ENCODE measurements around the gene SDC4. TPM values are rescaled to one million over a fixed set of nuclear protein-coding genes. Genes with fewer than 3 reads are reported as not detected.

The SDC4 gene
- total RNA-seq, 1 experiment from 2014 or later = 114 TPM

- H3F3A ChIP-seq (ENCODE audit: insufficient read depth, low read depth) = no peaks in the 10 kb centered on the region; the same call in 1 of the 2 replicates
- POLR2A ChIA-PET (ENCODE audit: unreplicated experiment) = no interaction called here
- intact Hi-C loops (cut with micrococcal nuclease; ENCODE audit: unreplicated experiment) = loop anchor here (1.0 to 2.0 kb wide), 3 partner anchors 46 to 397 kb away; no protein-coding TSS in a partner anchor
- H4K20me1 ChIP-seq (ENCODE audit: insufficient read depth) = no peaks in the 10 kb centered on the region
- TF ChIP-seq, protein P1, sequence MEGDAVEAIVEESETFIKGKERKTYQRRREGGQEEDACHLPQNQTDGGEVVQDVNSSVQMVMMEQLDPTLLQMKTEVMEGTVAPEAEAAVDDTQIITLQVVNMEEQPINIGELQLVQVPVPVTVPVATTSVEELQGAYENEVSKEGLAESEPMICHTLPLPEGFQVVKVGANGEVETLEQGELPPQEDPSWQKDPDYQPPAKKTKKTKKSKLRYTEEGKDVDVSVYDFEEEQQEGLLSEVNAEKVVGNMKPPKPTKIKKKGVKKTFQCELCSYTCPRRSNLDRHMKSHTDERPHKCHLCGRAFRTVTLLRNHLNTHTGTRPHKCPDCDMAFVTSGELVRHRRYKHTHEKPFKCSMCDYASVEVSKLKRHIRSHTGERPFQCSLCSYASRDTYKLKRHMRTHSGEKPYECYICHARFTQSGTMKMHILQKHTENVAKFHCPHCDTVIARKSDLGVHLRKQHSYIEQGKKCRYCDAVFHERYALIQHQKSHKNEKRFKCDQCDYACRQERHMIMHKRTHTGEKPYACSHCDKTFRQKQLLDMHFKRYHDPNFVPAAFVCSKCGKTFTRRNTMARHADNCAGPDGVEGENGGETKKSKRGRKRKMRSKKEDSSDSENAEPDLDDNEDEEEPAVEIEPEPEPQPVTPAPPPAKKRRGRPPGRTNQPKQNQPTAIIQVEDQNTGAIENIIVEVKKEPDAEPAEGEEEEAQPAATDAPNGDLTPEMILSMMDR (conservative IDR thresholded peaks at IDR 0.05) = peak; percentile 76
- no peak for TF ChIP-seq EZH2 (IDR thresholded peaks at IDR 0.05; ENCODE audit: low read depth)
- no peaks in the 10 kb centered on the region for H3K9me3 ChIP-seq (ENCODE audit: insufficient read depth, low read depth)
- DNase-seq = peak; percentile 57 to 87
- no peaks in the 10 kb centered on the region for H3K27me3 ChIP-seq (ENCODE audit: insufficient read depth, low read depth)
- H3K36me3 ChIP-seq (ENCODE audit: low read depth) = 0 out of 2 replicates have a peak, but pooled peaks cover 1% of the 10 kb centered on the region
- no peaks in the 10 kb centered on the region for H3K79me2 ChIP-seq (ENCODE audit: low read depth)
- no peak overlapping the region for H3K4me3 ChIP-seq
- CTCF ChIA-PET = interaction anchor here (0.5 to 2.8 kb wide), 10 partner anchors 11 to 716 kb away, joined by 3 to 48 read pairs (median 4); partner anchors contain the start of gene SYS1
- BruUV-seq (replicated peaks) = no TSS peak
- no peak overlapping the region for H3K4me2 ChIP-seq
- no peaks in the 10 kb centered on the region for H3K4me1 ChIP-seq (replicated peaks; ENCODE audit: insufficient read depth)
- H3K9me2 ChIP-seq (ENCODE audit: insufficient read depth) = no peaks in the 10 kb centered on the region
- no peak overlapping the region for H3K27ac ChIP-seq
- H2AFZ ChIP-seq = no peak overlapping the region
These were observed 25.3 kb upstream of the SDC4 start for GRCh38 chr20:45373353-45374100.

GRCh38 chr20:45372646-45373352 is 24.6 kb upstream of the SDC4 start:
- Histone ChIP-seq H3K4me1 (replicated peaks; ENCODE audit: insufficient read depth) (no peaks in the 10 kb centered on the region), H3K36me3 (ENCODE audit: low read depth) (peaks cover 7% of the 10 kb centered on the region; the same call in 1 of the 2 replicates), H3K9me2 (ENCODE audit: insufficient read depth) (no peaks in the 10 kb centered on the region), H3K27me3 (ENCODE audit: insufficient read depth, low read depth) (no peaks in the 10 kb centered on the region), H3K79me2 (ENCODE audit: low read depth) (no peaks in the 10 kb centered on the region), H3K27ac (no peak overlapping the region), H3K4me2 (no peak overlapping the region), H3K9me3 (ENCODE audit: insufficient read depth, low read depth) (no peaks in the 10 kb centered on the region), H4K20me1 (ENCODE audit: insufficient read depth) (no peaks in the 10 kb centered on the region), H3F3A (ENCODE audit: insufficient read depth, low read depth) (peaks cover 3% of the 10 kb centered on the region; the same call in 1 of the 2 replicates), H2AFZ (no peak overlapping the region), H3K4me3 (no peak overlapping the region)
- TF ChIP-seq EZH2 (IDR thresholded peaks at IDR 0.05; ENCODE audit: low read depth) = no peak
- TF ChIP-seq, protein P1 (conservative IDR thresholded peaks at IDR 0.05) = no peak
- intact Hi-C loops (cut with micrococcal nuclease; ENCODE audit: unreplicated experiment) = loop anchor here (1.0 kb wide), 1 partner anchor 47 kb away; no protein-coding TSS in a partner anchor
- DNase-seq = no peak
- ChIA-PET CTCF (interaction anchor here (0.6 to 2.8 kb wide), 5 partner anchors 10 to 398 kb away, joined by 4 to 48 read pairs (median 8); partner anchors contain the start of gene SYS1), POLR2A (ENCODE audit: unreplicated experiment) (interaction anchor here (0.6 kb wide), 2 partner anchors 50 to 128 kb away, joined by 3 to 12 read pairs; no protein-coding TSS in a partner anchor)
- no TSS peak for BruUV-seq (replicated peaks)

DNA sequence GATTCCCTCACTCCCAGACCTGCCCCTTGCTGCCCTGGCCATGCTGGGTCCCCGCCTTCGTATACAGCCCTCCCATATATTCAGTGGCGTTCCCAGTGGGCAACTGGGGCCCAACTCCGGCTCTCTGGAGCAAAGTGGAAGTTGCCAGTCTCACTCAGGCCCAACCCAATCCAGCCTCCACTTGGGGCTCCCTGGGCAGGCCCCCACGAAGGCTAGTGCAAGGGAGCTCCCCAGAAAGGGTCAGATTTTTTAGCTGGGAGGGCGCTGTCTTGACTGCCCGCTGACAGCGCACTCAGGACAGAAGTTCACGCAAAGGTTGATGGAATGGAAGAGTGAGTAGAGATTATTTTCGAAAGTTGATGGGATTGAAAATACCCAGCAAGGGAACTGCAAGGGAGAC is 24.0 kb upstream of the SDC4 start:
- TF ChIP-seq, protein P1 (conservative IDR thresholded peaks at IDR 0.05) = no peak
- TF ChIP-seq EZH2 (IDR thresholded peaks at IDR 0.05; ENCODE audit: low read depth) = no peak
- Histone ChIP-seq H3K79me2 (ENCODE audit: low read depth) (no peaks in the 10 kb centered on the region), H3K4me1 (replicated peaks; ENCODE audit: insufficient read depth) (no peaks in the 10 kb centered on the region), H3F3A (ENCODE audit: insufficient read depth, low read depth) (peaks cover 3% of the 10 kb centered on the region; the same call in 1 of the 2 replicates), H4K20me1 (ENCODE audit: insufficient read depth) (no peaks in the 10 kb centered on the region), H3K9me2 (ENCODE audit: insufficient read depth) (no peaks in the 10 kb centered on the region), H3K36me3 (ENCODE audit: low read depth) (peaks cover 7% of the 10 kb centered on the region; the same call in 1 of the 2 replicates), H2AFZ (no peak overlapping the region), H3K27ac (no peak overlapping the region), H3K9me3 (ENCODE audit: insufficient read depth, low read depth) (no peaks in the 10 kb centered on the region), H3K4me3 (no peak overlapping the region), H3K4me2 (no peak overlapping the region), H3K27me3 (ENCODE audit: insufficient read depth, low read depth) (no peaks in the 10 kb centered on the region)
- DNase-seq = no peak
- ChIA-PET CTCF (interaction anchor here (0.6 to 2.8 kb wide), 2 partner anchors 65 to 145 kb away, joined by 10 to 48 read pairs; no protein-coding TSS in a partner anchor), POLR2A (ENCODE audit: unreplicated experiment) (no interaction called here)
- intact Hi-C loops (cut with micrococcal nuclease; ENCODE audit: unreplicated experiment) = no loop called here
- BruUV-seq (replicated peaks) = no TSS peak

All from PC-9 (cell line).